Measurements from ENCODE around the gene SLC25A22. TPM values are rescaled to one million over a fixed set of nuclear protein-coding genes. Genes with fewer than 3 reads are reported as not detected.

Gene SLC25A22
- total RNA-seq, 1 donor from 2014 or later = 35.6 TPM

GRCh38 chr11:747158-748006, 50.7 kb downstream of the SLC25A22 start, which contains the start of gene TALDO1:
Gene TALDO1, plus strand, starts transcription at chr11:747464. Its CDS starts 18 bp downstream, at chr11:747482.
- H3K36me3 Mint-ChIP-seq = peaks cover 2% of the 10 kb centered on the region
- peaks cover 16% of the 10 kb centered on the region for H3K4me1 Mint-ChIP-seq (ENCODE audit: unreplicated experiment)
- peak within 1 kb of the TSS; percentile 96 for H3K27ac Mint-ChIP-seq
- H3K9me3 Mint-ChIP-seq = no peaks in the 10 kb centered on the region
- peak; percentile 96 for DNase-seq (ENCODE audit: extremely low spot score, unreplicated experiment)
- peak within 1 kb of the TSS; percentile 94 for H3K4me3 Mint-ChIP-seq
- H3K27me3 Mint-ChIP-seq = no peaks in the 10 kb centered on the region
- TF ChIP-seq CTCF (conservative IDR thresholded peaks at IDR 0.05) = peak; percentile 46

GRCh38 chr11:746289-747157, 51.6 kb downstream of the SLC25A22 start:
- no peak for DNase-seq (ENCODE audit: extremely low spot score, unreplicated experiment)
- Mint-ChIP-seq H3K27ac (peak overlapping the region; percentile 96), H3K27me3 (no peaks in the 10 kb centered on the region), H3K9me3 (no peaks in the 10 kb centered on the region), H3K4me3 (peak overlapping the region; percentile 94), H3K36me3 (no peaks in the 10 kb centered on the region), H3K4me1 (ENCODE audit: unreplicated experiment) (peaks cover 16% of the 10 kb centered on the region)
- TF ChIP-seq CTCF (conservative IDR thresholded peaks at IDR 0.05) = no peak

GRCh38 chr11:745428-745827, 52.7 kb downstream of the SLC25A22 start:
- H3K36me3 Mint-ChIP-seq = no peaks in the 10 kb centered on the region
- H3K4me1 Mint-ChIP-seq (ENCODE audit: unreplicated experiment) = peaks cover 16% of the 10 kb centered on the region
- peak overlapping the region; percentile 30 for H3K4me3 Mint-ChIP-seq
- H3K27me3 Mint-ChIP-seq = no peaks in the 10 kb centered on the region
- TF ChIP-seq CTCF (conservative IDR thresholded peaks at IDR 0.05) = no peak
- no peak for DNase-seq (ENCODE audit: extremely low spot score, unreplicated experiment)
- H3K27ac Mint-ChIP-seq = no peak overlapping the region
- no peaks in the 10 kb centered on the region for H3K9me3 Mint-ChIP-seq

- Mint-ChIP-seq H3K4me1 (ENCODE audit: unreplicated experiment) (peaks cover 13% of the 10 kb centered on the region), H3K27me3 (peaks cover under 1% of the 10 kb centered on the region), H3K27ac (no peak overlapping the region), H3K4me3 (no peak overlapping the region), H3K9me3 (no peaks in the 10 kb centered on the region), H3K36me3 (no peaks in the 10 kb centered on the region)
- DNase-seq (ENCODE audit: extremely low spot score, unreplicated experiment) = no peak
- TF ChIP-seq CTCF (conservative IDR thresholded peaks at IDR 0.05) = no peak
Observed at GRCh38 chr11:742571-743201, 55.4 kb downstream of the SLC25A22 start.

- H3K9me3 Mint-ChIP-seq = no peaks in the 10 kb centered on the region
- no peaks in the 10 kb centered on the region for H3K36me3 Mint-ChIP-seq
- no peak overlapping the region for H3K27ac Mint-ChIP-seq
- no peak for DNase-seq (ENCODE audit: extremely low spot score, unreplicated experiment)
- no peak for TF ChIP-seq CTCF (conservative IDR thresholded peaks at IDR 0.05)
- peaks cover 5% of the 10 kb centered on the region for H3K27me3 Mint-ChIP-seq
- H3K4me1 Mint-ChIP-seq (ENCODE audit: unreplicated experiment) = peaks cover 19% of the 10 kb centered on the region
- H3K4me3 Mint-ChIP-seq = no peak overlapping the region
Observed at GRCh38 chr11:742156-742546, 55.9 kb downstream of the SLC25A22 start.

All from type B pancreatic cell (in vitro differentiated cells).